ENCODE data around the gene CHCHD4.

CHCHD4 gene

GRCh38 chr3:14151471-14152083, 26.9 kb upstream of the CHCHD4 start:
- TF ChIP-seq CTCF (IDR thresholded peaks at IDR 0.05; ENCODE audit: control insufficient read depth, insufficient read depth, low read depth, low read length, missing control alignments), result no peak
- no peak overlapping the region for H3K4me3 ChIP-seq (ENCODE audit: control insufficient read depth, low read depth, low read length)
- DNase-seq (ENCODE audit: low read depth), result no peak

GRCh38 chr3:14150491-14151230, 26.0 kb upstream of the CHCHD4 start:
- H3K4me3 ChIP-seq (ENCODE audit: control insufficient read depth, low read depth, low read length), result no peak overlapping the region
- TF ChIP-seq CTCF (IDR thresholded peaks at IDR 0.05; ENCODE audit: control insufficient read depth, insufficient read depth, low read depth, low read length, missing control alignments), result no peak
- no peak for DNase-seq (ENCODE audit: low read depth)

DNA sequence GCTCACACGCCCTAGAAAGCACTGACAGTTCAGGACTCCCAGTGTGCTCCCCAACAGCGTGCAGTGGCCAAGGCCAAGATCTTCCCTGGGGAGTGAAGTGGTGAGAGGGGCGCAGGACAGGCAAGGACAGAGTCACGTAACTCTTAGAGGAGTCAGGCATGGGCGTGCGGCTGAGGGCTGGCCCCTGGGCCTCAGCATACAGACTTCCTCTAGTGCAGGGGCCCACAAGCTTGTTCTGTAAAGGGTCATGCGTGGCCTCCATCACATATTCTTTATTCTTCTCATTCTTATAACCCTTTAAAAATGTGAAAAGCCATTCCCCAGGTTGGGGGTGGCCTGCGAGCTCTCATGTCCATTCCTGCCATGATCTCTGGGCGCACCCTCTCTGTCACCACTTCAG, 25.4 kb upstream of the CHCHD4 start:
- no peak for DNase-seq (ENCODE audit: low read depth)

GRCh38 chr3:14148041-14148985, 23.6 kb upstream of the CHCHD4 start:
- peak; percentile 21 for TF ChIP-seq CTCF (IDR thresholded peaks at IDR 0.05; ENCODE audit: control insufficient read depth, insufficient read depth, low read depth, low read length, missing control alignments)
- no peak for DNase-seq (ENCODE audit: low read depth)
- H3K4me3 ChIP-seq (ENCODE audit: control insufficient read depth, low read depth, low read length), result no peak overlapping the region

More for the DNA sequence above, 25.4 kb upstream of the CHCHD4 start:
- TF ChIP-seq CTCF (IDR thresholded peaks at IDR 0.05; ENCODE audit: control insufficient read depth, insufficient read depth, low read depth, low read length, missing control alignments), result no peak
- H3K4me3 ChIP-seq (ENCODE audit: control insufficient read depth, low read depth, low read length), result no peak overlapping the region

DNA sequence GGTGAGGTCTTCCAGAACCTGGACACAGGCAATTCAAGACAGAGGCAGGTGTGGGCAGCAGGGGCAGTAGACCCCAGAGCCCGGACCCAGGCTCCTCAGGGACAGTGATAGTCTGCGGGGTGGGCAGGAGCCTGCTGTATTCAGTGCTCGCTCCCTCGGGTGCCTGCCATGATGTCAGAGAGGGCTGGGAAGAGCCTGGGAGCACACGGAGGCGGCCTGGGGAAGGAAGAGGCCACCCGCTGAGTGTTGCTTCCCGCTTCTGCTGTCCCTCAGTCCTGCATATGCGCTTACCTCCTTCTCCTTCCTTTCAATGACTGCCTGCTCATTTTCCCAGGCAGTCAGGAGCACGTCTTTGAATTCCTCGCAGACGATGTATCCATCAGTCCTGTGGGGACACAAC, 22.9 kb upstream of the CHCHD4 start:
- DNase-seq (ENCODE audit: low read depth), result no peak
- TF ChIP-seq CTCF (IDR thresholded peaks at IDR 0.05; ENCODE audit: control insufficient read depth, insufficient read depth, low read depth, low read length, missing control alignments), result no peak
- no peak overlapping the region for H3K4me3 ChIP-seq (ENCODE audit: control insufficient read depth, low read depth, low read length)

DNA sequence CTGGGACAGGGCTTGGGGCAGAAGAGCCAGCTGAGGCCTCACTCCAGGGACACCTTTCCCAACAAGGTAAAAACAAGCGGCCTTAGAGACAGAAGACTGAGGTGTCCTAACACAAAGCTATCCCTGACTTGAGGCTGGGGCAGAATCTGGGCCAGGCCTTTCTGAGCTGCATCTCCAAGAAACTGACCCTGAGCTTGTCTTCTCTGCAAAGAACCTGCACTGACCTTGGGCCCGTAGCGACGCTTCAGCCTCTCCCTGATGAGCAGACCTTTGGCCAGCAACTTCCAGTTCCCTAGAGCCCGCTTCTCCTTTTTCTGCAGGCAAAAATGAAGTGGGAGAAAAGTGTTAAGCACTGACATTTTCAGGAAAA, 22.4 kb upstream of the CHCHD4 start:
- TF ChIP-seq CTCF (IDR thresholded peaks at IDR 0.05; ENCODE audit: control insufficient read depth, insufficient read depth, low read depth, low read length, missing control alignments), result no peak
- no peak overlapping the region for H3K4me3 ChIP-seq (ENCODE audit: control insufficient read depth, low read depth, low read length)
- DNase-seq (ENCODE audit: low read depth), result no peak

Data from AG09309 (cell line).